Gastroesophageal sphincter (tissue), 4 donors: ENCODE results near the gene POP4. TPM values are rescaled to one million over a fixed set of nuclear protein-coding genes. Genes with fewer than 3 reads are reported as not detected.

Source experiments
- ATAC-seq: fragments of 150-250 bp; one replicate; pipeline ENCODE4 v1.9.1; 2016; ENCODE audit warnings: mild to moderate bottlenecking, moderate library complexity
- H3K27ac ChIP-seq, 4 donors: fragments of 200-600 bp; sonication (generic) in 3 of 4; 1 replicate in 3 of 4; 2 replicates in 1 of 4; pipeline ENCODE4 v1.5.1; 2016 to 2019
- H3K27me3 ChIP-seq: fragments of 200-600 bp; sonication (generic); one replicate; pipeline ENCODE4 v1.5.1; 2019
- H3K36me3 ChIP-seq, 2 donors: fragments of 200-600 bp; sonication (generic); one replicate each; pipeline ENCODE4 v1.5.1; 2019; ENCODE audit warnings: control low read depth in 1 of 2
- H3K4me1 ChIP-seq, 3 donors: fragments of 200-600 bp; sonication (generic); 1 replicate in 2 of 3; 2 replicates in 1 of 3; pipeline ENCODE4 v1.5.1; 2016 to 2019; ENCODE audit warnings: control low read depth in 2 of 3
- H3K4me3 ChIP-seq, 2 donors: fragments of 200-600 bp; sonication (generic); one replicate each; pipeline ENCODE4 v1.5.1; 2019; ENCODE audit warnings: mild to moderate bottlenecking in 1 of 2, moderate library complexity in 1 of 2
- H3K9me3 ChIP-seq, 3 donors: fragments of 200-600 bp; sonication (generic); one replicate each; pipeline ENCODE4 v1.5.1; 2017 to 2019; ENCODE audit warnings: control low read depth in 2 of 3
- CTCF ChIP-seq, 4 experiments: fragments of 200-600 bp in 2 of 4; fragments of 450-650 bp in 2 of 4; sonication (generic) in 1 of 4; IDR thresholded peaks; one replicate each; pipeline ENCODE4 v1.5.1; 2017 to 2019; ENCODE audit warnings: antibody characterized with exemption in 4 of 4, mild to moderate bottlenecking in 2 of 4, moderate library complexity in 2 of 4
- EP300 ChIP-seq: sonication (generic); formaldehyde crosslinking; IDR thresholded peaks from one replicate; pipeline ENCODE4 v1.6.1; 2017; ENCODE audit warnings: antibody characterized with exemption, mild to moderate bottlenecking
- POLR2A ChIP-seq, 2 donors: fragments of 450-650 bp; IDR thresholded peaks; one replicate each; pipeline ENCODE4 v1.6.1; 2017; ENCODE audit warnings: antibody characterized with exemption in 2 of 2, mild to moderate bottlenecking in 2 of 2, moderate library complexity in 1 of 2
- POLR2AphosphoS5 ChIP-seq: sonication (generic); formaldehyde crosslinking; IDR thresholded peaks from one replicate; pipeline ENCODE4 v1.6.1; 2017; ENCODE audit warnings: antibody characterized with exemption
- WGBS, 2 donors: methylation state at CpG; one replicate each; pipeline ENCODE4 v1.1.5; 2018; ENCODE audit warnings: low coverage in 1 of 2; 5-methylcytosine and 5-hydroxymethylcytosine counted together
- total RNA-seq, 4 donors: library from RNA; depleted of rRNA; stranded (reverse); fragments of >200 nt; gene quantifications; one replicate each; pipeline ENCODE4 v1.1.0, GENCODE V29; 2016

POP4 gene
- total RNA-seq, 4 donors from 2014 or later: 41.4 to 79.7 (median 61.7) TPM

- no peak for ATAC-seq
- 87 to 90% methylated on average over 12 to 15 of the region's 21 CpGs for WGBS, 2 donors
- H3K4me1 ChIP-seq: peaks cover 0 to 13% (median 0%) of the 10 kb centered on the region in 3 donors
- no peak overlapping the region for H3K27ac ChIP-seq
- peaks cover 0 to 91% of the 10 kb centered on the region in 2 donors for H3K36me3 ChIP-seq
- H3K4me3 ChIP-seq: no peak overlapping the region
- no peaks in the 10 kb centered on the region for H3K27me3 ChIP-seq
- no peaks in the 10 kb centered on the region for H3K9me3 ChIP-seq
- no peak for TF ChIP-seq EP300
- TF ChIP-seq POLR2AphosphoS5: no peak
- TF ChIP-seq CTCF (IDR thresholded peaks at IDR 0.05): no peak
- TF ChIP-seq POLR2A (IDR thresholded peaks at IDR 0.05): no peak
These were observed 6.9 kb downstream of the POP4 start for GRCh38 chr19:29612801-29613595.

- Histone ChIP-seq H3K27ac (no peak overlapping the region), H3K4me3 (no peak overlapping the region), H3K9me3 (no peaks in the 10 kb centered on the region), H3K27me3 (no peaks in the 10 kb centered on the region), H3K36me3 (peaks cover 0 to 83% of the 10 kb centered on the region in 2 donors), H3K4me1 (peaks cover 0 to 13% (median 0%) of the 10 kb centered on the region in 3 donors)
- WGBS, 2 donors: 87 to 93% methylated on average over 3 of the region's 7 CpGs
- ATAC-seq: no peak
- TF ChIP-seq CTCF (IDR thresholded peaks at IDR 0.05): no peak
- TF ChIP-seq POLR2A (IDR thresholded peaks at IDR 0.05): no peak
- no peak for TF ChIP-seq EP300
- no peak for TF ChIP-seq POLR2AphosphoS5
These were observed 8.0 kb downstream of the POP4 start for GRCh38 chr19:29614046-29614445.

- H3K9me3 ChIP-seq: no peaks in the 10 kb centered on the region
- no peaks in the 10 kb centered on the region for H3K27me3 ChIP-seq
- no peak overlapping the region for H3K4me3 ChIP-seq
- WGBS, 2 donors: 77 to 88% methylated on average over 4 of the region's 4 CpGs
- no peak for TF ChIP-seq CTCF (IDR thresholded peaks at IDR 0.05)
- TF ChIP-seq EP300: no peak
- no peak for TF ChIP-seq POLR2AphosphoS5
- no peak for TF ChIP-seq POLR2A (IDR thresholded peaks at IDR 0.05)
- no peak overlapping the region for H3K27ac ChIP-seq
- peaks cover 0 to 13% (median 0%) of the 10 kb centered on the region in 3 donors for H3K4me1 ChIP-seq
- no peak for ATAC-seq
- H3K36me3 ChIP-seq: peaks cover 0 to 75% of the 10 kb centered on the region in 2 donors
These were observed 8.7 kb downstream of the POP4 start for GRCh38 chr19:29614780-29615179.

- Histone ChIP-seq H3K9me3 (no peaks in the 10 kb centered on the region), H3K4me3 (no peak overlapping the region), H3K27ac (no peak overlapping the region), H3K4me1 (peaks cover 0 to 4% (median 0%) of the 10 kb centered on the region in 3 donors), H3K27me3 (peaks cover 4% of the 10 kb centered on the region), H3K36me3 (peaks cover 0 to 64% of the 10 kb centered on the region in 2 donors)
- WGBS, 2 donors: 100% methylated on average over 1 of the region's 10 CpGs; no CpG with 5 or more reads in 1 of the 2 donors
- no peak for ATAC-seq
- TF ChIP-seq CTCF (IDR thresholded peaks at IDR 0.05) (no peak), POLR2A (IDR thresholded peaks at IDR 0.05) (no peak), POLR2AphosphoS5 (no peak), EP300 (no peak)
These were observed 9.9 kb downstream of the POP4 start for GRCh38 chr19:29615891-29616425.
